Ectodermal cell (in vitro differentiated cells): ENCODE results near the gene ABR.

Experiments used
- H3K27ac ChIP-seq: 2 replicates; pipeline ENCODE4 v1.7.0; 2013; ENCODE audit warnings: mild to moderate bottlenecking, low read depth, low read length; ENCODE audit not compliant: insufficient read depth, poor library complexity, severe bottlenecking
- H3K27me3 ChIP-seq: 2 replicates; pipeline ENCODE4 v1.7.0; 2013; ENCODE audit warnings: mild to moderate bottlenecking, low read length; ENCODE audit not compliant: insufficient read depth, control insufficient read depth, poor library complexity, severe bottlenecking
- H3K36me3 ChIP-seq: one replicate; pipeline ENCODE4 v1.7.0; 2013; ENCODE audit warnings: low read length; ENCODE audit not compliant: control insufficient read depth, insufficient read depth
- H3K4me1 ChIP-seq: one replicate; pipeline ENCODE4 v1.7.0; 2013; ENCODE audit warnings: low read length; ENCODE audit not compliant: control insufficient read depth, insufficient read depth
- H3K4me3 ChIP-seq: 2 replicates; pipeline ENCODE4 v1.7.0; 2013; ENCODE audit warnings: low read depth, low read length, control low read depth; ENCODE audit not compliant: insufficient read depth
- H3K9me3 ChIP-seq: 2 replicates; pipeline ENCODE4 v1.7.0; 2013; ENCODE audit warnings: mild to moderate bottlenecking, low read length, moderate library complexity; ENCODE audit not compliant: control insufficient read depth
- WGBS, 2 experiments: methylation state at CpG; one replicate each; pipeline ENCODE4 v1.1.7; 2013; ENCODE audit warnings: missing lambda C conversion rate in 2 of 2; 5-methylcytosine and 5-hydroxymethylcytosine counted together

ABR gene

GRCh38 chr17:1221209-1221608, 41.4 kb upstream of the ABR start:
- Histone ChIP-seq H3K4me1 (peaks cover 11% of the 10 kb centered on the region), H3K4me3 (no peak overlapping the region), H3K9me3 (no peaks in the 10 kb centered on the region), H3K27ac (no peak overlapping the region), H3K27me3 (peaks cover 10% of the 10 kb centered on the region), H3K36me3 (no peaks in the 10 kb centered on the region)
- 85 to 88% methylated on average over 7 of the region's 7 CpGs for WGBS, 2 experiments

DNA sequence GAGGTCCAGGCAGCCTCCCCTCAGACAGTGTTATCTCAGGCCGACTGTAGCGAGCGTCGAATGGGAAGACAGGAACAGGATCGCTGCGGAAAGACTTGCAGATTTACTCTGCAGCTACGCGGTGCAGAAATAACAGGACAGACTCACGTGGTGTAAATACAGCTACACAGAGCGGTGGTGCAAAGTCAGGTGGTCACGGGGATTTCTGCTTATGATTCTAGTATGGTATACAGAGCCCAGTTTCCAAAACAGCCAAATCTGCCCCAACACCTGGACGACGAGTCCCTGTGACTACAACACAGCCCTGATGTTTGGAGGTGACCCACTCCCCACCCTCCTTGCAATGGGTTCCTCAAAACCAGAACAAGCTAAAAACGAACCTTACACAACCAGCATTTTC, 40.6 kb upstream of the ABR start:
- Histone ChIP-seq H3K27me3 (peaks cover 2% of the 10 kb centered on the region), H3K9me3 (no peaks in the 10 kb centered on the region), H3K4me1 (peaks cover 13% of the 10 kb centered on the region), H3K36me3 (no peaks in the 10 kb centered on the region), H3K27ac (no peak overlapping the region), H3K4me3 (no peak overlapping the region)
- WGBS, 2 experiments, result 86% methylated on average over 14 of the region's 14 CpGs

GRCh38 chr17:1217089-1217385, 37.3 kb upstream of the ABR start:
- Histone ChIP-seq H3K9me3 (no peaks in the 10 kb centered on the region), H3K4me3 (no peak overlapping the region), H3K27me3 (no peaks in the 10 kb centered on the region), H3K4me1 (peaks cover 13% of the 10 kb centered on the region), H3K36me3 (no peaks in the 10 kb centered on the region), H3K27ac (no peak overlapping the region)
- WGBS, 2 experiments, result 87 to 88% methylated on average over 12 of the region's 12 CpGs

- peak overlapping the region; percentile 26 for H3K27ac ChIP-seq
Measured at GRCh38 chr17:1216217-1217088, 36.7 kb upstream of the ABR start.

GRCh38 chr17:1212946-1213345, 33.2 kb upstream of the ABR start:
- H3K4me1 ChIP-seq, result peaks cover 13% of the 10 kb centered on the region
- no peaks in the 10 kb centered on the region for H3K27me3 ChIP-seq
- no peaks in the 10 kb centered on the region for H3K36me3 ChIP-seq
- H3K9me3 ChIP-seq, result no peaks in the 10 kb centered on the region
- H3K4me3 ChIP-seq, result no peak overlapping the region
- 67 to 70% methylated on average over 4 of the region's 4 CpGs for WGBS, 2 experiments
- no peak overlapping the region for H3K27ac ChIP-seq

More at GRCh38 chr17:1216217-1217088, 36.7 kb upstream of the ABR start:
- H3K36me3 ChIP-seq, result no peaks in the 10 kb centered on the region
- no peaks in the 10 kb centered on the region for H3K9me3 ChIP-seq
- H3K27me3 ChIP-seq, result no peaks in the 10 kb centered on the region
- no peak overlapping the region for H3K4me3 ChIP-seq
- whole genome bisulfite sequencing, 2 experiments, result 83 to 84% methylated on average over 19 of the region's 19 CpGs
- peaks cover 13% of the 10 kb centered on the region for H3K4me1 ChIP-seq

DNA sequence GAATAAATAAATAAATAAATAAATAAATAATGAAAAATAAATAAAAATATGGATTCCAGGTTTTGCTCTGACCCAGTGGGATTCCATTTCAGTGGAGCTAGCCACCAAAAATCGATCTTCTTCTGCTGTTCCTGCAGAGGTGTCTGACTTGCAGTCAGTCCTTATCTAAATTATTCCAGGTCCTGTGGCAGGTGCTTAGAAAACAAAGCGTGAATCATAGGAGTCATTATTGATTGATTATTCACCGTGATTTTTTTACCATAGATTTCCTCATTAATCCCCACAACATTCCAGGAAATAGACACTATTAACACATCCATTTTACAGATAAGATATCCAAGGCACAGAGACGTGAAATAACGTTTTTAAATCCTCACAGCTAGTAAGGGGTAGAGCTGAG, 31.5 kb upstream of the ABR start:
- 92 to 95% methylated on average over 5 of the region's 5 CpGs for WGBS, 2 experiments
- H3K4me1 ChIP-seq, result peaks cover 2% of the 10 kb centered on the region
- no peak overlapping the region for H3K4me3 ChIP-seq
- H3K36me3 ChIP-seq, result no peaks in the 10 kb centered on the region
- no peak overlapping the region for H3K27ac ChIP-seq
- H3K9me3 ChIP-seq, result no peaks in the 10 kb centered on the region
- H3K27me3 ChIP-seq, result no peaks in the 10 kb centered on the region

- WGBS, 2 experiments, result 85 to 97% methylated on average over 6 of the region's 6 CpGs
- no peaks in the 10 kb centered on the region for H3K36me3 ChIP-seq
Measured at GRCh38 chr17:1208966-1209365, 29.2 kb upstream of the ABR start.

GRCh38 chr17:1206026-1206777, 26.4 kb upstream of the ABR start:
- H3K36me3 ChIP-seq, result no peaks in the 10 kb centered on the region
- no peak overlapping the region for H3K4me3 ChIP-seq
- peaks cover 7% of the 10 kb centered on the region for H3K27me3 ChIP-seq
- no peaks in the 10 kb centered on the region for H3K9me3 ChIP-seq
- no peak overlapping the region for H3K27ac ChIP-seq
- no peaks in the 10 kb centered on the region for H3K4me1 ChIP-seq
- WGBS, 2 experiments, result 91 to 93% methylated on average over 12 of the region's 12 CpGs

More at GRCh38 chr17:1208966-1209365, 29.2 kb upstream of the ABR start:
- no peaks in the 10 kb centered on the region for H3K9me3 ChIP-seq
- no peak overlapping the region for H3K4me3 ChIP-seq
- H3K4me1 ChIP-seq, result no peaks in the 10 kb centered on the region
- no peak overlapping the region for H3K27ac ChIP-seq
- H3K27me3 ChIP-seq, result peaks cover 7% of the 10 kb centered on the region

DNA sequence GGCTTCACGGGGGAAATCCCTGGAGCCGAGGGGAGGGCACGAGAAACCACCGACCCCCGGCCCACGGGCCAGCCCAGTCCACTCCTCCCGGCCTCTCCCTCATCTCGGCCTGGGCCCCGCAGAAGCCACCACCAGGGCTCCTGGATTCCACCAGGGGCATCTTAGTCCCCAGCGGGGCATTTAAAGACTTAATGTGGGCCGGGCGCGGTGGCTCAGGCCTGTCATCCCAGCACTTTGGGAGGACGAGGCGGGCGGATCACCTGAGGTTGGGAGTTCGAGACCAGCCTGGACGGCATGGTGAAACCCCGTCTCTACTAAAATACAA, 24.1 kb upstream of the ABR start:
- no peaks in the 10 kb centered on the region for H3K9me3 ChIP-seq
- H3K4me1 ChIP-seq, result no peaks in the 10 kb centered on the region
- peaks cover 7% of the 10 kb centered on the region for H3K27me3 ChIP-seq
- 53 to 57% methylated on average over 19 of the region's 19 CpGs for WGBS, 2 experiments
- no peak overlapping the region for H3K27ac ChIP-seq
- peak overlapping the region; percentile 51 for H3K4me3 ChIP-seq
- no peaks in the 10 kb centered on the region for H3K36me3 ChIP-seq

DNA sequence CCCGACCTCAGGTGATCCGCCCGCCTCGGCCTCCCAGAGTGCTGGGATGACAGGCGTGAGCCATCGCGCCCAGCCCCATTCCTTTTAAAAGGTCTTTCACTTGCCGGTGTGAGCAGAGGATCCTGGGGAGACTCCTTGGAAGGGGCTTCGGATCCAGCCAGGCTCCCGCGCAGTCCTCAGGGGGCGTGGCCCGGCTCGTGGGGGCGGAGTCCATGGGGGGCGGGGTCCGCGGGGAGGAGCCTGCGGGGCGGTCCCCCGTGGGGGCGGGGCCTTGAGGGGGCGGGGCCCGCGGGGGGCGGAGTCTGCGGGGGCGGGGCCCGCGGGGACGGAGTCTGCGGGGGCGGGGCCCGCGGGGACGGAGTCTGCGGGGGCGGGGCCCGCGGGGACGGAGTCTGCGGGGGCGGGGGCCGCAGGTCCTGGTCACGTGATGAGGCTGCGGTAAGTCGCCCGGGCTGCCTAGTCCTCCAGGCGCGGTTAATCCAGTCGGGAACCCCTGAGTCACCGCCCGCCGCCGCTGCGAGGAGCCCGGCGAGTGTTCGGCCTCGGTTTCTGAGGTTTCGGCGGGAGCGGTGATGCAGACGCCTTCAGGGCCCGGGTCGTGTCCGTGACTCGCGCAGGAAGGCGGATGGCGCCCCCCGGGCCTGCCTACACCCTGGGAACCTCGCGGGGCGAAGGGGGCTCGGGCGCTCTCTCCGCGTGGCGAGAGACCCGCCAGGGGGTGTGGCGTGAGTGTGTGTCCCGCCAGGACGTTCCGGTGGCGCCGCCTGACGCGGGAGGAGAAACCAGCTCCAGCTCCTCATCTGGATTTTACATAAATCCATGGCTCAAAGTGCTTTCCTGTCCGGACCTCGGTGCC, 23.6 kb upstream of the ABR start:
- Histone ChIP-seq H3K4me3 (peak overlapping the region; percentile 51), H3K36me3 (no peaks in the 10 kb centered on the region), H3K27ac (no peak overlapping the region), H3K4me1 (no peaks in the 10 kb centered on the region), H3K9me3 (no peaks in the 10 kb centered on the region), H3K27me3 (peaks cover 7% of the 10 kb centered on the region)
- WGBS, 2 experiments, result 5 to 6% methylated on average over 86 to 89 of the region's 91 CpGs
